Measurements from ENCODE around the gene DMAC2L.
"Not testable (repeated sequence)": the region's sequence is repeated elsewhere in the genome, so short reads cannot be mapped to it uniquely, and the experiment has no call there.

The DMAC2L gene, protein sequence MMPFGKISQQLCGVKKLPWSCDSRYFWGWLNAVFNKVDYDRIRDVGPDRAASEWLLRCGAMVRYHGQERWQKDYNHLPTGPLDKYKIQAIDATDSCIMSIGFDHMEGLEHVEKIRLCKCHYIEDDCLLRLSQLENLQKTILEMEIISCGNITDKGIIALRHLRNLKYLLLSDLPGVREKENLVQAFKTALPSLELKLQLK

DNA sequence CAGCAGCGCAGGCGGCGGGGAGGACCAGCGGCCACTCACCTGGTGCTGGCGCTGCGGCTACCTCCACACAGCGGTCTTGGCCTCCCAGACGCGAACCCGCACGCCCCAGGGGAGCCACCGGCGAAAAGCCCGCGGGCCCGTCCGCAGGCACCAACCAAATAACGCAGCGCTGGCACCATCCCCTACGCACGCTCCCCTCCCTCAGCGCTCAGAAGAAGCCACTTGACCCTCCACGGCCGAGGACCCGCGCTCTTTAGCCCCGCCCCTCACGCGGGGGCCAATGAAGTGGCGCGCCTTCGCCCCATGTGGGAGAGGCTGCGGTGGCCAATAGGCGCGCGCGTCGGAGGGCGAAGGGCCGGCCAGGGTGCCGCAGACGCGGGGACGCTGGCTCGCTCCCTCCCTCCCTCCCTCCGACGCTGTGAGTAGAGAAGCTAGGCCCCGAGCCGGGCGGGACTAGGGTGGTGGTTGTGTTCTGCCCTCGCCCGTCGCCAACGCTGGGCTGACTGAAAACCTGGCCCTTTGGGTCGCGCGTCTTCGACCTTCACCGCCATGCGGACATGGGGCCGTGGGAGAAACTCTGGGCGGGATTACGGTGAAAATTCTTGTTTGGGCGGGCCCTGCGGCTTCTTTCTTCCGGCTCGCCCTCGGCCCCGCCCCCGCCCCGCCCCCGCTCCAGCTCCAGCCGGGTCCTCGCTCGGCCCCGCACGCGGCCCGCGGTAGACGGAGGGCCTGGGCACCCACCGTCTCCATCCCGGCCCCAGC, at the start of gene DMAC2L, which contains the start of gene L2HGDH:
Gene DMAC2L (plus strand): TSS at position 353 of the 762 bp plus-strand sequence. CDS start 9,164 bp downstream, outside the sequence.
Gene L2HGDH (minus strand): TSS at position 258 of the 762 bp plus-strand sequence. CDS start 79 bp downstream, at position 179.
- DNase-seq = peak; percentile 89 to 90

DNA sequence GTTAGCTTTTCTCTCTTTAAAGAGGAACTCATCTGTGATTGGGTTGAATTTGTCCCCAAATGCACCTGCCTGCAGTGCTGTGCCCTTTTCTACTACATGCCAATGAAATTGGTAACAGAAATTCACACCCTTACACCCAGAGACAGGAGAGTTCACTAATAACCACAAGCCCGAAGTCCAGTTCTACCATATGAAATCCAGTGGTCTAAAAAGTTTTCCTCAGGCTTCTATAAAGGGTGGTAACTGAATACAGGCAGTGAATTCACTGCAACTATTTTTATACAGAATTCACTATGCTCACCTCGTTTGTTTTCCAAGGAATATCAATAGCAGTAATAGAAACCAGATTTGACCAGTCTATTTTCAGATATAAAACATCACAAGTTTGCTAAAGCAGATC, 49.3 kb upstream of the DMAC2L start:
- no peak for DNase-seq

DNA sequence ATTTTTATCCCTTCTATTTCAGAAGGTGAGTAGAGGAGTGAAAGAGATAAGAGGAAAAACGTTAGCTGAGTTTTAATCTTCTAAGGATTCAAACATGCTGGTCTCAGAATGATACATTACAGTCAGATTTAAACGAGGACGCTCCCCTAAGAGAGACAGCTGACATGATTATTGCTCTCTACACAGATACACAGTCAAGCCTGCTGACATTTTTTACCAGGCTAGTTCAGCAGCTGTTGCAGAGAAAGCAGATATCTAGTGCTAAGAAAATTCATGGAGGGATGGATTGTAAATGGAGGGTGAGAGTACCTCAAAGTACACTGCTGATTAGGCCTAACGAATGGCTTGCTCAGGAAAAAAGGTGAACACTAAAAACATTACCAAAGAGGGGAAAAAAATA, 48.8 kb upstream of the DMAC2L start:
- no peak for DNase-seq

GRCh38 chr14:50265029-50265428, 47.1 kb upstream of the DMAC2L start:
- DNase-seq = no peak

GRCh38 chr14:50270932-50271331, 41.2 kb upstream of the DMAC2L start:
- no peak for DNase-seq

GRCh38 chr14:50272498-50272897, 39.6 kb upstream of the DMAC2L start:
- DNase-seq = no peak

- no peak for DNase-seq
Measured at GRCh38 chr14:50285861-50286260, 26.3 kb upstream of the DMAC2L start.

DNA sequence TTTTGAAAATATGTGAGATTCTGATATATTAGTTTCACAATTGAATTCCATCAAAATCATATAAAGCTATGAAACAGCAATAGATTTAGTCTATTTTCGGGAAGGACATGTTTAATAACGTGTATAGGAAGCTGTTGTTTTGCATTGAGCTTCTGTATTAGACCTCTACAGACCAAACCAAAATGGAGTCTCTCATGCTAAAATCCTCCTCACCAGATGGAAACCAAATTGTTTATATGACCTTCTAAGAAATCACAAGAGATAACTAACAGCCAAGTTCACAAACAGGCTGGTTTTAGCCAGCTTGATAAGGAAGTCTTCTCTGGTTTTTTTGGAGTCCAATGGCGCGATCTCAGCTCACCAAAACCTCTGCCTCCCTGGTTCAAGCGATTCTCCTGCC, 24.0 kb upstream of the DMAC2L start:
- DNase-seq = no peak

DNA sequence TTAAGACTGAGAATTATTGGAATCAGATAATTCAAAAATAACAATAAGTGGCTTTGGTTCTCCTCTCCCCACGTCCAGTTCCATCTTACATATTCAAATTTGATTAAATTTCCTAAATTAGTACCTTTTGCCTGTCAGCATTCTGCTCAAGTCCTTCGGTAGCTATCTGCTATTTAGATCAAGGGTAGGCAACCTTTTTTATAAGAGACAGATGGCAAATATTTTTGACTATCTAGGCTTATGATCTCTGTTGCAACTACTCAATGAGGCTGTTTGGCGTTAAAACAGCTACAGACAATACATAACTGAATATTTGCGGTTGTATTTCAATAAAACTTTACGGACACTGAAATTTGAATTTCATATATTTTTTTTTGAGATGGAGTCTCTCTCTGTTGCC, 21.8 kb upstream of the DMAC2L start:
- no peak for DNase-seq

DNA sequence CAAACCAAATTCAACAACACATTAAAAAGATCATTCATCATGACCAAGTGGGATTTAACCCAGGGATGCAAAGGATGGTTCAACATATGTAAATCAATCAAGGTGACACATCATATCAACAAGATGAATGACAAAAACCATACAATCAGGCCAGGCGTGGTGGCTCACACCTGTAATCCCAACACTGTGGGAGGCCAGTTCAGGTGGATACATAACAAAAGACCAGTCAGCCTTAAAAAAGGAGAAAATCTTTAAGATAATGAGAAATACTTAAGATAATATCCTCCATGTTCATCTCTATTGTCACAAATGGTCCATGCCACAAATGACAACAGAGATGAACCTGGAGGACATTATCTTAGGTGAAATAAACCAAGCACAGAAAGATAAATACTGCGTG, 12.5 kb upstream of the DMAC2L start:
- no peak for DNase-seq

DNA sequence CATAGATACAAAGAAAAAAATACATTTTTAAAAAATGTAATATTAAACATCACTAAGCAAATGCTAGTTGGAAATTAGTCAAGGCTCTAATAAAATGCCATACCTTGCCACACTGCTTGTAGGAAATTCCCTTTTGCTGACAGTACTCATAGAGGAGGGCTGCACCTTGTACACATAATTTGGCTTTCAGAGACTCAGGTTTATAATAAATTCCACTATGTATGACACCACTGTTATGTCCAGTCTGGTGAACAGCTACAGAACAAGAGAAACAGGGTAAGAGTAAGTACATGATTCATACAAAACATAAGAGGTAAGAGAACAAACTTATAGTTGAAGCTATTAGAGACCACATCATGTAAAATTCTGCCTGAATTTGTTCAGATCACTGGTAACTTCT, 10.2 kb upstream of the DMAC2L start:
- DNase-seq = no peak

DNA sequence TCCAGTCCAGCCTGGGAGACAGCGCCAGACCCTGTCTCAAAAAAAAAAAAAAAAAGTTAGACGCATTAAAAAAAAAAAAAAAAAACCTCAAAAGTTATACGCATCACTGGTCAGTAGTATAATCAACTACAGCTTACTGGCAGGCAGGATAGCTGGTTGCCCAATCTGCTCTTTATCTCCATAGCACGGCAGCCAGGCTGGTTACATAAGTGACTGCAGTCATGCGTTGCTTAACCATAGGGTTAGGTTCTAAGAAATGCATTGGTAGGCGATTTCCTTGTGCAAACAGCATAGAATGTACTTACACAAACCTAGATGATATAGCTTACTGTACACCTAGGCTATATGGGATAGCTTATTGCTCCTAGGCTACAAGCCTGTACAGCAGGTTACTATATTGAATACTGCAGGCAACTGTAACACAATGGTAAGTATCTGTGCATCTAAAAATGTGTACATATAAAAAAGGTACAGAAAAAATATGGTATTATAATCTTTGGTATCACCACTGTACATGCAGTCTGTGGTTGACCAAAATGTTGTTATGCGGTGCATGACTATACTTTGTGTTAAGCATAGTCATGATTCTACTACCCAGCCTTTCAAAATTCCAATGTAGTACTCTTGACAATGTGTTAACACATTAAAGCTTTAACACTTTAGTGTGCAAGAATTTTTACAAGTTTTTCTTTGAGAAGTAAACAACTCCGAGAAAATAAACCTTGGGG, 8.2 kb upstream of the DMAC2L start:
- peak in 1 of 2 donors; percentile 28 for DNase-seq

DNA sequence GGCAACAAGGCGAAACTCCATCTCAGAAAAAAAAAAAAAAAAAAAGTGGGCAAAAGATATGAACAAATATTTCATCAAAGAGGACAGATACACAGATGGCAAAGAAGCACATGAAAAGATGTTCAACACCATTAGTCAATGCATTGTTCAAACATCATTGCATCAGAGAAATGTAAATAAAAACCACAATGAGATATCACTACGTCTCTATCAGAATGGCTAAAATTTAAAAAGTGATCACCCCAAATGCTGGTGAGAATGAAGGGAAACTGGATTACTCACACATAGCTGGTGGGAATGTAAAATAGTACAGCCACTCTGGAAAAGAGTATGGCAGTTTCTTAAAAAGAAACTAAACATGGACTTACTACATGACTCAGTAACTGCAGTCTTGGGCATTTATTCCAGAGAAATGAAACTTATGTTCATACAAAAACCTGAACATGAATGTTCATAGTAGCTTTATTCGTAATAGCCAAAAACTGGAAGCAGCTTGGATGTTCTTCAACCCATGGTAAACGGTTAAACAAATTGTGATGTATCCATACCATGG, 3.7 kb upstream of the DMAC2L start:
- DNase-seq = no peak

DNA sequence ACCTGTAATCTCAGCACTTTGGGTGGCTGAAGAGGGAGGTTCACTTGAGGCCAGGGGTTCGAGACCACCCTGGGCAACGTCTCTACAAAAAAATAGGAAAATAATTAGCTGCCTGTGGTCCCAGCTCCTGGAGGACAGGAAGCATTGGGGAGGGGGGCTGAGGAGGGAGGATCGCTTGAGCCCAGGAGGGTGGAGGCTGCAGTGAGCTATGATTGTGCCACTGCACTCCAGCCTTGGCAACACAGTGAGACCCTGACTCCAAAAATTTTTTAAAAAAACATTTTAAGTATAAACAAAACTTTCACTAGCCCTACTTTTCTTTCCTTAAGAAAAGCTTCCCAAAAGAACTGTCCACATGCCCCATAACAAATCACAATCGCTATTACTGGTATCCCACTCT, 1.7 kb upstream of the DMAC2L start:
- DNase-seq = no peak

DNA sequence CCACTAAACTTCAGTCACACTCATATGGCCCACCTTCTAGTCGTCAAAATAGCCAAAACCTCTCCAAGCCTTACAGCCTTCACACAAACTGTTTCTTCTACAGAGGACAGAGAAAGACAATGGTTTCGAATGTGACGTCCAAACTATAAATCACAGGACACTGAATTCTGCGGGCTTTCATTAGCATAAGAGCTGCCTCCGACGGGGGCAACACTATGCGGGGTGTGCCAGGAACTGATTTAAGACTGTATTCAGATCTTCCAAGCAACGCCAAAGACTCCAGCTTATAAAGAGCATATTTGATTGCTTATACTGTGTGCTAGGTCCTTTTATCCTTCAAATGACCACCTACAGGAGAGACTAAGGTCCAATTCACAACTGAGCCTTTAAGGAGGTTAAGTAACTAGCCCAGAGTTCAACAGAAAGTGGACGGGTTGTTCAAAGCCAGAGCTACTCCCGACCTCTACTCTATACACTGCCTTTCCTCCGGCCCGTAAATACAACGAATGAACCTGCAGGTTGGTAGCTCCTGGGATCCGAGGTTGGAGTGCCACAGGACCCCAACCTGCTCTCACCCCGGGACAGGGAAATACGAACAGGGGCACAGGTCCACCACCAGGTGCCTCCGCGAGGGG, 670 bp upstream of the DMAC2L start:
- no peak for DNase-seq

GRCh38 chr14:50312734-50313054, 570 bp downstream of the DMAC2L start:
- peak in 1 of 2 donors; percentile 69 for DNase-seq

- DNase-seq = not testable (repeated sequence)
Measured at GRCh38 chr14:50314098-50314497, 2.0 kb downstream of the DMAC2L start.

- DNase-seq = peak in 1 of 2 donors; percentile 35
Measured at GRCh38 chr14:50318031-50318626, 6.0 kb downstream of the DMAC2L start.

DNA sequence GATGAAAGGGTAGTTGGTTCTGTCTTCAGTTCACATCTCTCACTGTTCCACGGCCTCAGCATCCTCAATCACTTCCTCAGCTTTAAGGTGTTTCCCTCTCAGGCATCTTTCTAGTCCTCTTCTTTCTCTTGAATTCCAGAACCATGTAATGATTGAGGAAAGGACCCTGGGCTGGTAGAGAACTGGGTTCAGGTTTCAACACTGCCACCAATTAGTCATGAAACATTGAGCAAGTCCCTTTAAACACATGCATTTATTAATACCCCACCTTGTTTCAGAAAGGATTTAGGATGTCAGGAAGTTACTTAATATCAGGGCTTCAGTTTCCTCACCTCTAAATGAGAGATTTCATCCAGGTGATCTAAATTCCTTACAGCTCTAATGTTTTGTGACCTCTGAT, 7.2 kb downstream of the DMAC2L start:
- DNase-seq = no peak

- no peak for DNase-seq
Measured at GRCh38 chr14:50319721-50320120, 7.6 kb downstream of the DMAC2L start.

DNA sequence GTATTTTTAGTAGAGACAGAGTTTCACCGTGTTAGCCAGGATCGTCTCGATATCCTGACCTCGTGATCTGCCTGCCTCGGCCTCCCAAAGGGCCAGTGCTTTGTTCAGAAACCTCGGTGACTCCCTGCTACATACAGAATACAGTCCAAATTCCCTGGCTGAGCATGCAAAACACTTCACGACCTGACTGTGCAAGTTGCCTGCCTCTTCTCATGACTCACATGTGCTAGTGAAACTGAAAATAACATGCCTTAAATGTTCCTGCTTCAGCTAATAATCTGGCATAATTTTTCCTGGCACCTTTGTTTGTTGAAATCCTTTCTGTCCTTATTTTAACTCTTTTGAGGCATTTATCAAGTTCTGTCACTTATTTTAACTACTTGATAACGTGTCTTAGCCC, 8.2 kb downstream of the DMAC2L start:
- no peak for DNase-seq

DNA sequence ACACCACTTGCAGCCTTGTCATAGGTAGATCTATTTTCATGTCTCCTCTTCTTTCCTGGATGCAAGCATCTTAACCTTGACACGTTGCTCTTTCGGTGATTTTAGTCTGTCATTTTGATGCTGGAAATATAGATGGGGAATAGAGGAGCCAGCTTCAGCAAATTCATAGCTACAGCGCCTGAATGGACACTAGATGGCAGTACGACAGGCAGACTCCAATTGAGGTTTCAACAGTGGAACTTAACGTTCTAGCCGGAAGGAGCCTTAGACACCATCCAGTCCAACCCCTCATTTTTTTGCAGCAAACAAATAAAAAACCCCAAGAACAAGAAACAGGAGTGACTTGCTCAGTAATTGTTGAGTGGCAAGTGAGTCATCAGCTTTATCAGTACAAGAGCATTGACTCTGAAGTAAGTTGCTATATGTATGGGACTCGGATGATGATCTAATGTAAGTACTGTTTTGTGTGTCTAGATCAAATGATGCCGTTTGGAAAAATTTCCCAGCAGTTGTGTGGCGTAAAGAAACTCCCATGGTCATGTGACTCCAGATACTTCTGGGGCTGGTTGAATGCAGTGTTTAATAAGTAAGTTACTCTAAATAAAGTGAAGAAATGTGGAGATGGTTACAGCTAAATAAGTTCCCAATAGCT, 9.0 kb downstream of the DMAC2L start:
- peak; percentile 75 to 85 for DNase-seq
